H9 (cell line): Measurements from ENCODE around the gene TMEM164. TPM values are rescaled to one million over a fixed set of nuclear protein-coding genes. Genes with fewer than 3 reads are reported as not detected.

ENCODE experiments used
- DNase-seq: peaks from one replicate; pipeline ENCODE4 v3.0.0-alpha.2; 2017
- H2AFZ ChIP-seq: one replicate; pipeline ENCODE4 v1.6.1; 2013; ENCODE audit warnings: mild to moderate bottlenecking, low read length, control low read depth, moderate library complexity
- H2AK5ac ChIP-seq: 2 replicates; pipeline ENCODE4 v1.6.1; 2013; ENCODE audit warnings: low read length, control low read depth, mixed read lengths; ENCODE audit not compliant: insufficient read length
- H2BK120ac ChIP-seq: one replicate; pipeline ENCODE4 v1.6.1; 2013; ENCODE audit warnings: low read depth, mild to moderate bottlenecking, low read length, control low read depth, inconsistent platforms; ENCODE audit not compliant: poor library complexity, severe bottlenecking
- H2BK12ac ChIP-seq: 2 replicates; pipeline ENCODE4 v1.6.1; 2013; ENCODE audit warnings: low read length, control low read depth, mixed read lengths, low read depth; ENCODE audit not compliant: insufficient read length
- H2BK15ac ChIP-seq: 2 replicates; pipeline ENCODE4 v1.6.1; 2013; ENCODE audit warnings: low read depth, low read length, control low read depth
- H2BK20ac ChIP-seq: one replicate; pipeline ENCODE4 v1.6.1; 2013; ENCODE audit warnings: low read depth, mild to moderate bottlenecking, low read length, control low read depth, inconsistent platforms; ENCODE audit not compliant: poor library complexity, severe bottlenecking
- H2BK5ac ChIP-seq: 2 replicates; pipeline ENCODE4 v1.6.1; 2013; ENCODE audit warnings: low read length, control low read depth, mixed read lengths; ENCODE audit not compliant: insufficient read length
- H3K14ac ChIP-seq: 2 replicates; pipeline ENCODE4 v1.6.1; 2013; ENCODE audit warnings: low read length, control low read depth; ENCODE audit not compliant: insufficient read depth
- H3K18ac ChIP-seq: 2 replicates; pipeline ENCODE4 v1.6.1; 2013; ENCODE audit warnings: low read depth, mild to moderate bottlenecking, mixed read lengths, low read length, control low read depth; ENCODE audit not compliant: insufficient read length
- H3K23ac ChIP-seq: 2 replicates; pipeline ENCODE4 v1.6.1; 2013; ENCODE audit warnings: low read length, control low read depth, mixed read lengths, low read depth; ENCODE audit not compliant: insufficient read length
- H3K23me2 ChIP-seq: 2 replicates; pipeline ENCODE4 v1.6.1; 2013; ENCODE audit warnings: low read depth, mild to moderate bottlenecking, mixed read lengths, low read length, control low read depth; ENCODE audit not compliant: insufficient read length, poor library complexity, severe bottlenecking
- H3K27ac ChIP-seq: 2 replicates; pipeline ENCODE4 v1.5.1; 2013; ENCODE audit warnings: low read length, control low read depth, mixed read lengths, low read depth; ENCODE audit not compliant: insufficient read length
- H3K27me3 ChIP-seq: 2 replicates; pipeline ENCODE4 v1.6.1; 2013; ENCODE audit warnings: low read length, control low read depth, inconsistent platforms; ENCODE audit not compliant: insufficient read depth
- H3K4ac ChIP-seq: 2 replicates; pipeline ENCODE4 v1.6.1; 2013; ENCODE audit warnings: low read depth, mild to moderate bottlenecking, control low read depth, inconsistent platforms, low read length, moderate library complexity
- H3K4me1 ChIP-seq: 2 replicates; pipeline ENCODE4 v1.6.1; 2013; ENCODE audit warnings: low read length, control low read depth, inconsistent platforms; ENCODE audit not compliant: insufficient read depth
- H3K4me2 ChIP-seq: 2 replicates; pipeline ENCODE4 v1.6.1; 2013; ENCODE audit warnings: low read length, control low read depth, mixed read lengths; ENCODE audit not compliant: insufficient read length, insufficient read depth
- H3K56ac ChIP-seq: 2 replicates; pipeline ENCODE4 v1.6.1; 2013; ENCODE audit warnings: low read depth, mild to moderate bottlenecking, mixed read lengths, low read length, control low read depth; ENCODE audit not compliant: insufficient read length
- H3K79me1 ChIP-seq: 2 replicates; pipeline ENCODE4 v1.6.1; 2013; ENCODE audit warnings: low read depth, mild to moderate bottlenecking, moderate library complexity, low read length, control low read depth, inconsistent platforms; ENCODE audit not compliant: insufficient read depth, poor library complexity, severe bottlenecking
- H3K79me2 ChIP-seq: 2 replicates; pipeline ENCODE4 v1.6.1; 2013; ENCODE audit warnings: low read length, control low read depth, inconsistent platforms; ENCODE audit not compliant: insufficient read depth
- H3K9ac ChIP-seq: 2 replicates; pipeline ENCODE4 v1.6.1; 2013; ENCODE audit warnings: low read length, control low read depth, mixed read lengths; ENCODE audit not compliant: insufficient read length; ENCODE audit errors: extremely low read depth
- H3K9me3 ChIP-seq: one replicate; pipeline ENCODE4 v1.6.1; 2013; ENCODE audit warnings: low read depth, low read length, inconsistent platforms; ENCODE audit not compliant: control insufficient read depth
- H3T11ph ChIP-seq: one replicate; pipeline ENCODE4 v1.6.1; 2013; ENCODE audit warnings: mild to moderate bottlenecking, low read length, control low read depth, inconsistent platforms
- H4K20me1 ChIP-seq: one replicate; pipeline ENCODE4 v1.6.1; 2013; ENCODE audit not compliant: control insufficient read depth, insufficient read length, insufficient read depth
- H4K5ac ChIP-seq: 2 replicates; pipeline ENCODE4 v1.6.1; 2013; ENCODE audit warnings: low read depth, mild to moderate bottlenecking, mixed read lengths, low read length, control low read depth; ENCODE audit not compliant: insufficient read length
- H4K8ac ChIP-seq: replicated peaks from 2 replicates; pipeline ENCODE4 v1.6.1; 2013; ENCODE audit warnings: low read length, control low read depth, mixed read lengths, low read depth; ENCODE audit not compliant: insufficient read length
- H4K91ac ChIP-seq: 2 replicates; pipeline ENCODE4 v1.6.1; 2013; ENCODE audit warnings: low read depth, mild to moderate bottlenecking, moderate library complexity, mixed read lengths, low read length, control low read depth; ENCODE audit not compliant: insufficient read length
- H3K27ac Mint-ChIP-seq, 3 experiments: 2 replicates in 2 of 3; 3 replicates in 1 of 3; pipeline ENCODE4 v1.8.0; 2020 to 2021; ENCODE audit warnings: mixed read lengths in 3 of 3, mild to moderate bottlenecking in 1 of 3, moderate library complexity in 1 of 3
- H3K27me3 Mint-ChIP-seq: 2 replicates; pipeline ENCODE4 v1.8.0; 2021; ENCODE audit warnings: low read depth, mild to moderate bottlenecking, moderate library complexity, mixed read lengths
- H3K36me3 Mint-ChIP-seq, 3 experiments: 2 replicates in 2 of 3; 3 replicates in 1 of 3; pipeline ENCODE4 v1.8.0; 2020 to 2021; ENCODE audit warnings: low read depth in 3 of 3, mixed read lengths in 3 of 3; ENCODE audit not compliant: insufficient read depth in 1 of 3
- H3K4me1 Mint-ChIP-seq, 2 experiments: 2 replicates each; pipeline ENCODE4 v1.8.0; 2020; ENCODE audit warnings: mixed read lengths in 2 of 2
- H3K4me3 Mint-ChIP-seq, 2 experiments: 2 replicates in 1 of 2; 3 replicates in 1 of 2; pipeline ENCODE4 v1.8.0; 2020 to 2021; ENCODE audit warnings: mild to moderate bottlenecking in 2 of 2, mixed read lengths in 2 of 2, moderate library complexity in 1 of 2
- H3K9me3 Mint-ChIP-seq, 2 experiments: 2 replicates in 1 of 2; 3 replicates in 1 of 2; pipeline ENCODE4 v1.8.0; 2020; ENCODE audit warnings: mild to moderate bottlenecking in 2 of 2, mixed read lengths in 2 of 2, moderate library complexity in 1 of 2
- total RNA-seq: library from RNA; stranded (reverse); gene quantifications from 2 replicates; pipeline ENCODE4 v1.2.1, GENCODE V29; 2021
- TF ChIP-seq, protein P1 (sequence below): fragments of 200-600 bp; sonication (generic); conservative IDR thresholded peaks from 3 replicates; pipeline ENCODE4 v1.8.0; 2021; ENCODE audit warnings: antibody characterized with exemption, mild to moderate bottlenecking

The TMEM164 gene
- total RNA-seq, 1 experiment from 2014 or later, result 30.4 TPM

DNA sequence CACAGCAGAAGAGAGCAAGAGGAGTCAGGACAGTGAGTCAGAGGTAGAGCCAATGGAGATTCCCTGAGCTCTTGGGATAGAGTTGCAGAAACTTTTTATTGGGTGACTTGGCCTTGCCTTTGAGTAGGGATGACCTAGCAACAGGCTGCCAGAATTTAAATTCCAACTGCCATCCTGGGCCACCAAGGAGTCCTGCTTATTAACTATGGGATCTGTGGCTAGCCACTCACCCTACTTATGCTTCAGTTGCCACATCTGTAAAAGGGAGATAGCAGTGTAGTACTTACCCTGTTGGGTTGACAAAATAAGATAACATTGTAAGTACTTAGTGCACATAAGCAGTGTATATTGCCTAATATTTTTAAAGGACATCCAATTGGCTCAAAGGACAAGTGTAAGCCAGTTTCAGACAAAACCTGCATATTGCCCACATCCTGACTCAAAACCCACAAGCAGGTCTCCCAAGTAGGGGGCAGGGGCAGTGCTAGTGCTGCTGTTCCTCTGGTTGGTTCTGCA is 43.5 kb upstream of the TMEM164 start:
- H4K91ac ChIP-seq, result no peak overlapping the region
- no peak overlapping the region for H2BK20ac ChIP-seq
- Mint-ChIP-seq H3K9me3 (no peaks in the 10 kb centered on the region), H3K36me3 (no peaks in the 10 kb centered on the region), H3K4me1 (no peaks in the 10 kb centered on the region), H3K27ac (no peak overlapping the region), H3K4me3 (no peak overlapping the region), H3K27me3 (peaks cover 3% of the 10 kb centered on the region)
- H2BK15ac ChIP-seq, result no peak overlapping the region
- H3K79me1 ChIP-seq, result no peaks in the 10 kb centered on the region
- no peaks in the 10 kb centered on the region for H3K23me2 ChIP-seq
- no peak overlapping the region for H2AFZ ChIP-seq
- H3K23ac ChIP-seq, result no peak overlapping the region
- no peak overlapping the region for H3K18ac ChIP-seq
- no peak overlapping the region for H3K4me2 ChIP-seq
- H4K5ac ChIP-seq, result no peak overlapping the region
- no peak overlapping the region for H2BK5ac ChIP-seq
- H2AK5ac ChIP-seq, result no peak overlapping the region
- no peak overlapping the region for H3K27ac ChIP-seq
- H3K9me3 ChIP-seq, result no peaks in the 10 kb centered on the region
- no peaks in the 10 kb centered on the region for H3K4me1 ChIP-seq
- DNase-seq, result no peak
- no peak overlapping the region for H2BK120ac ChIP-seq
- H3T11ph ChIP-seq, result no peak overlapping the region
- H3K14ac ChIP-seq, result no peak overlapping the region
- H3K27me3 ChIP-seq, result no peaks in the 10 kb centered on the region
- H4K20me1 ChIP-seq, result no peaks in the 10 kb centered on the region
- no peak overlapping the region for H4K8ac ChIP-seq
- no peak overlapping the region for H3K9ac ChIP-seq
- no peak overlapping the region for H2BK12ac ChIP-seq
- TF ChIP-seq, protein P1, sequence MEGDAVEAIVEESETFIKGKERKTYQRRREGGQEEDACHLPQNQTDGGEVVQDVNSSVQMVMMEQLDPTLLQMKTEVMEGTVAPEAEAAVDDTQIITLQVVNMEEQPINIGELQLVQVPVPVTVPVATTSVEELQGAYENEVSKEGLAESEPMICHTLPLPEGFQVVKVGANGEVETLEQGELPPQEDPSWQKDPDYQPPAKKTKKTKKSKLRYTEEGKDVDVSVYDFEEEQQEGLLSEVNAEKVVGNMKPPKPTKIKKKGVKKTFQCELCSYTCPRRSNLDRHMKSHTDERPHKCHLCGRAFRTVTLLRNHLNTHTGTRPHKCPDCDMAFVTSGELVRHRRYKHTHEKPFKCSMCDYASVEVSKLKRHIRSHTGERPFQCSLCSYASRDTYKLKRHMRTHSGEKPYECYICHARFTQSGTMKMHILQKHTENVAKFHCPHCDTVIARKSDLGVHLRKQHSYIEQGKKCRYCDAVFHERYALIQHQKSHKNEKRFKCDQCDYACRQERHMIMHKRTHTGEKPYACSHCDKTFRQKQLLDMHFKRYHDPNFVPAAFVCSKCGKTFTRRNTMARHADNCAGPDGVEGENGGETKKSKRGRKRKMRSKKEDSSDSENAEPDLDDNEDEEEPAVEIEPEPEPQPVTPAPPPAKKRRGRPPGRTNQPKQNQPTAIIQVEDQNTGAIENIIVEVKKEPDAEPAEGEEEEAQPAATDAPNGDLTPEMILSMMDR, result no peak
- no peak overlapping the region for H3K56ac ChIP-seq
- H3K4ac ChIP-seq, result no peak overlapping the region
- no peaks in the 10 kb centered on the region for H3K79me2 ChIP-seq
